OCI-LY7 (cell line): ENCODE measurements around the gene LRP1B.

ENCODE experiments used
- CTCF ChIP-seq: fragments of 200-600 bp; sonication (generic); conservative IDR thresholded peaks from 2 replicates; pipeline ENCODE4 v1.5.1; 2014; ENCODE audit warnings: mild to moderate bottlenecking, antibody characterized with exemption, low read length, moderate library complexity, mixed read lengths
- EZH2phosphoT487 ChIP-seq: fragments of 200-600 bp; sonication (generic); IDR thresholded peaks from 2 replicates; pipeline ENCODE4 v1.6.1; 2018; ENCODE audit warnings: low read depth, borderline replicate concordance, mild to moderate bottlenecking, mixed run types, antibody characterized with exemption, low read length, moderate library complexity, mixed read lengths

- no peak for TF ChIP-seq CTCF
- TF ChIP-seq EZH2phosphoT487: no peak
These were observed 1081.9 kb downstream of the LRP1B start for GRCh38 chr2:141048951-141049350.
